PFSK-1 (cell line): ENCODE measurements around the gene CEP57L1.

Source experiments
- FOXP2 ChIP-seq: optimal IDR thresholded peaks from 2 replicates; pipeline ENCODE3; 2011; ENCODE audit warnings: borderline replicate concordance, control low read depth, inconsistent platforms; ENCODE audit not compliant: insufficient read depth; ENCODE audit errors: extremely low read length, extremely low read depth
- POLR2AphosphoS5 ChIP-seq: IDR thresholded peaks from 2 replicates; pipeline ENCODE4 v1.6.1; 2012; ENCODE audit warnings: low read depth, mild to moderate bottlenecking, control low read depth, low read length, moderate library complexity
- SIN3A ChIP-seq: IDR thresholded peaks from 2 replicates; pipeline ENCODE4 v1.6.1; 2012; ENCODE audit warnings: mild to moderate bottlenecking, low read length, moderate library complexity, borderline replicate concordance; ENCODE audit not compliant: insufficient read depth
- TAF1 ChIP-seq: IDR thresholded peaks from 2 replicates; pipeline ENCODE4 v1.6.1; 2012; ENCODE audit warnings: low read length, control low read depth, borderline replicate concordance; ENCODE audit not compliant: insufficient read depth
- TF ChIP-seq, protein P1 (sequence below), 2 experiments: IDR thresholded peaks; 2 replicates each; pipeline versions ENCODE4 v1.6.1 to v1.8.0; 2011 to 2012; ENCODE audit warnings: low read depth in 2 of 2, low read length in 2 of 2, control low read depth in 1 of 2, inconsistent platforms in 1 of 2, mild to moderate bottlenecking in 1 of 2, moderate library complexity in 1 of 2; ENCODE audit not compliant: insufficient read depth in 1 of 2

Gene CEP57L1

DNA sequence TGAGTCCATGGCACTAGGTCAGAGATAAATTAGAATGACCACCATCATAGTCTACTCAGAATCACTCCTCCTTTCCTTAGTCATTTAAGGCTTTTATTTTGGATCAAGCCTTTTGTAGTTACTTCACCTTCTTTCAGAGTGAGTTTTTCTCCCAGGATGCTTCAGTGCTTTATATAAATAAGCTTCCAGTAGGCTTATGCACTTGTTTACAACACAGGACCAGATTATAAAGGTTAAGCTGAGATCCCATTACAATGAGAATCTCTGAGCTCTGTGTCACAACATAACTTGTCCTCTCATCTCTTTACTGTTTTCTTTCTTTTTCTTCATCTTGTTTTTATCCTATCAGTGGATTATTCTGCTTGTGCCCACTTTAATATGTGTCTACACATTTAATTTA lies 47.9 kb downstream of the CEP57L1 start:
- TF ChIP-seq FOXP2 (no peak), POLR2AphosphoS5 (no peak), SIN3A (no peak), TAF1 (no peak)
- TF ChIP-seq, protein P1, sequence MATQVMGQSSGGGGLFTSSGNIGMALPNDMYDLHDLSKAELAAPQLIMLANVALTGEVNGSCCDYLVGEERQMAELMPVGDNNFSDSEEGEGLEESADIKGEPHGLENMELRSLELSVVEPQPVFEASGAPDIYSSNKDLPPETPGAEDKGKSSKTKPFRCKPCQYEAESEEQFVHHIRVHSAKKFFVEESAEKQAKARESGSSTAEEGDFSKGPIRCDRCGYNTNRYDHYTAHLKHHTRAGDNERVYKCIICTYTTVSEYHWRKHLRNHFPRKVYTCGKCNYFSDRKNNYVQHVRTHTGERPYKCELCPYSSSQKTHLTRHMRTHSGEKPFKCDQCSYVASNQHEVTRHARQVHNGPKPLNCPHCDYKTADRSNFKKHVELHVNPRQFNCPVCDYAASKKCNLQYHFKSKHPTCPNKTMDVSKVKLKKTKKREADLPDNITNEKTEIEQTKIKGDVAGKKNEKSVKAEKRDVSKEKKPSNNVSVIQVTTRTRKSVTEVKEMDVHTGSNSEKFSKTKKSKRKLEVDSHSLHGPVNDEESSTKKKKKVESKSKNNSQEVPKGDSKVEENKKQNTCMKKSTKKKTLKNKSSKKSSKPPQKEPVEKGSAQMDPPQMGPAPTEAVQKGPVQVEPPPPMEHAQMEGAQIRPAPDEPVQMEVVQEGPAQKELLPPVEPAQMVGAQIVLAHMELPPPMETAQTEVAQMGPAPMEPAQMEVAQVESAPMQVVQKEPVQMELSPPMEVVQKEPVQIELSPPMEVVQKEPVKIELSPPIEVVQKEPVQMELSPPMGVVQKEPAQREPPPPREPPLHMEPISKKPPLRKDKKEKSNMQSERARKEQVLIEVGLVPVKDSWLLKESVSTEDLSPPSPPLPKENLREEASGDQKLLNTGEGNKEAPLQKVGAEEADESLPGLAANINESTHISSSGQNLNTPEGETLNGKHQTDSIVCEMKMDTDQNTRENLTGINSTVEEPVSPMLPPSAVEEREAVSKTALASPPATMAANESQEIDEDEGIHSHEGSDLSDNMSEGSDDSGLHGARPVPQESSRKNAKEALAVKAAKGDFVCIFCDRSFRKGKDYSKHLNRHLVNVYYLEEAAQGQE (IDR thresholded peaks at IDR 0.05; ENCODE audit: insufficient read depth in 1 of 2, low read depth in 2 of 2, low read length in 2 of 2), result no peak

DNA sequence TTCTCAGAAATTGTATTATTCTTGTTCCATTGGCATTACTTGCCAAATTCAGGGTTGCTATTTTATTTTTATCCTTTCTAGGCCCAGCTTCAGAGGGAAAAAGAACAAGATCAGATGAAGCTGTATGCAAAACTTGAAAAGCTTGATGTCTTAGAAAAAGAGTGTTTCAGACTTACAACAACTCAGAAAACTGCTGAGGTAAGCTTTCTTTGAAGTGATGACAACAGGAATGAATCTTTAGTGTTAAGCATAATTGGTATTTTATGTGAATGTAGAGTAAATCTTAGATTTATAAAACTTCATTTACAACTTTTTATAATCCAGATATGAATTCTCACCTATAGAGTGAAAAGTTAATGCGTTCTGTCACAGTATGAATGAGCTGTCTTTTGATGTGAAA lies 58.4 kb downstream of the CEP57L1 start:
- TF ChIP-seq TAF1 (no peak), POLR2AphosphoS5 (no peak), SIN3A (no peak), FOXP2 (no peak)
- TF ChIP-seq, protein P1 (IDR thresholded peaks at IDR 0.05; ENCODE audit: insufficient read depth in 1 of 2, low read depth in 2 of 2, low read length in 2 of 2), result no peak

DNA sequence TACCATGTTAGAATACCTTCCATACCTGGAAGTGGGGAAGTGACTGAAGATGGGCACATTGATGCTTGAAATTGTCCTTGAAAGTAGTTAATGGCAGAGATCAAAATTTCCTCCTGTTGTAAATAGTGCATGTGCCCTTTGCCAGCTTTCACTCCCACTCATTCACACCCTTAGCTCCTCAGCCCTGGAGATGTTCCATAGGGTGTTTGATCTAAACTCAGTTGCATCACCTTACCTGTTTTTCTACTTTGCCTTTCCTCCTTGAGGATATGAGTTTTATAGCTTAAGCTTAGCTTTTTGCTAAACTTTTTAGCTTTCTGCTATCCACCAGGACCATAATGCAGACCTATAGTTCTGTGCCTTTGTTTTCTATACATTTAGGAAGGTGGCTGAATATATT lies 69.0 kb downstream of the CEP57L1 start:
- TF ChIP-seq TAF1 (no peak), POLR2AphosphoS5 (no peak)

DNA sequence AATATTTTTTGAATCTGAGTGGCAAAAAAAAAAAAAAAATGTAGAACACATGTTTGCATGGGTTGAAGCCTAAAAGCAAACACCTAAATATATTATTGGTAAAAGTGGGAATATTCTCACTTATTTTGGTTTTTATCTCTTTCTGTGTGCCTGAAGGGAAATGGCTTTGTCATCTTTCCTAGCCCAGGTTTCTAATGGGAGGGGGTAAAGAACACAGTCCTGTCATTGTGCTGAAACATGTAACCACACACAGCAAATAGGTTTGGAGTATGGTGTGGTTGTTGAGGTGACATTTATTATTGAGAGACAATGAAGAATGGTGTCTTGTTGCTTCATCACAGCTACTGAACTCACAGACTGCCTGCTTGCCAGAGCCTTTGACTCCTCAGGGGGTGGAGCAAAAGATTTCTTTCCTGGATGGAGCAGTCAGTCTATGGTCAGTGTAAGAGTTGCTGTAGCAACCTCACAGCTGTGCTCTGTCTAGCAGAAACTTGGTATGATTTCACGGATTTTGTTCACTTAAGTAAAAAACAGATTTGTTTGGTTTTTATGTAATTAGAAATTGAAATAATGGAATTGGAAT lies 70.2 kb downstream of the CEP57L1 start:
- TF ChIP-seq POLR2AphosphoS5 (no peak), SIN3A (no peak), FOXP2 (no peak), TAF1 (no peak)
- TF ChIP-seq, protein P1 (IDR thresholded peaks at IDR 0.05; ENCODE audit: insufficient read depth in 1 of 2, low read depth in 2 of 2, low read length in 2 of 2), result no peak

DNA sequence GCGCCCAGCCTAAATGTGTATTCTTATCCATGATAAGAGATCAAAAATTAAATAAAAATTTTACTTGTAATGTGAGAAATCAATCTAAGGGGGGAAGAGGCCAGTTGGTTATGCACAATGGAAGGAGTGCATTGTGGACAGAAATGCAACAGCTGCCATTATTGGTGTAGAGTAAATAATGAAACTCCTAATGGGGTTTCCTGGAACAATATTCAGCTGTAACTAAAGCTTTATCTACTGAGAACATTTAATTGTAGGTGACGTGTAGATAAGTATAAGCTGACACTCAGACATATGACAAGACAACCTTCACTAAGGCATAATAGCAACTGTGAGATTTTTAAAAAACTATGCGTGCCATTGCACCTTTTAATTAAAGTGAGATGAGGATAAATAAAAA lies 71.4 kb downstream of the CEP57L1 start:
- no peak for TF ChIP-seq TAF1
- TF ChIP-seq FOXP2, result no peak
- no peak for TF ChIP-seq SIN3A
- TF ChIP-seq, protein P1 (IDR thresholded peaks at IDR 0.05; ENCODE audit: insufficient read depth in 1 of 2, low read depth in 2 of 2, low read length in 2 of 2), result no peak
- no peak for TF ChIP-seq POLR2AphosphoS5
